Heart left ventricle (tissue), 16 donors: ENCODE results near the gene POU2AF2. TPM values are rescaled to one million over a fixed set of nuclear protein-coding genes. Genes with fewer than 3 reads are reported as not detected.

ENCODE experiments used
- ATAC-seq, 4 donors: fragments of 200-7000 bp; cut with Tn5 transposase; one replicate each; pipeline ENCODE4 v1.9.1; 2020 to 2022; ENCODE audit warnings: moderate library complexity in 4 of 4, mild to moderate bottlenecking in 3 of 4, moderate number of reproducible peaks in 1 of 4
- DNase-seq, 5 donors: peaks; one replicate each; pipeline ENCODE4 v3.0.0-alpha.2; 2020
- H3K27ac ChIP-seq, 12 donors: fragments of 200-600 bp; sonication (generic) in 4 of 12; one replicate each; pipeline versions ENCODE4 v1.5.0 to v1.8.0; 2016 to 2022; ENCODE audit warnings: mild to moderate bottlenecking in 2 of 12
- H3K27me3 ChIP-seq, 9 donors: fragments of 200-600 bp; sonication (generic) in 2 of 9; one replicate each; pipeline versions ENCODE4 v1.5.1 to v1.8.0; 2016 to 2022; ENCODE audit warnings: mild to moderate bottlenecking in 3 of 9
- H3K36me3 ChIP-seq, 9 donors: fragments of 200-600 bp; sonication (generic) in 2 of 9; one replicate each; pipeline versions ENCODE4 v1.5.0 to v1.8.0; 2018 to 2022; ENCODE audit warnings: mild to moderate bottlenecking in 2 of 9
- H3K4me1 ChIP-seq, 12 donors: fragments of 200-600 bp; sonication (generic) in 4 of 12; one replicate each; pipeline versions ENCODE4 v1.5.0 to v1.8.0; 2016 to 2022; ENCODE audit warnings: mild to moderate bottlenecking in 3 of 12
- H3K4me3 ChIP-seq, 12 donors: fragments of 200-600 bp; sonication (generic) in 4 of 12; one replicate each; pipeline versions ENCODE4 v1.5.0 to v1.8.0; 2017 to 2022; ENCODE audit warnings: mild to moderate bottlenecking in 9 of 12, moderate library complexity in 4 of 12
- H3K9me3 ChIP-seq, 12 donors: fragments of 200-600 bp; sonication (generic) in 4 of 12; one replicate each; pipeline versions ENCODE4 v1.5.0 to v1.8.0; 2016 to 2022; ENCODE audit warnings: mild to moderate bottlenecking in 1 of 12
- CTCF ChIP-seq, 12 donors: fragments of 200-600 bp; sonication (generic) in 4 of 12; IDR thresholded peaks; one replicate each; pipeline versions ENCODE4 v1.5.0 to v1.8.0; 2018 to 2022; ENCODE audit warnings: antibody characterized with exemption in 12 of 12, mild to moderate bottlenecking in 5 of 12
- POLR2A ChIP-seq, 2 donors: fragments of 450-650 bp; IDR thresholded peaks; one replicate each; pipeline ENCODE4 v1.6.1; 2017; ENCODE audit warnings: antibody characterized with exemption in 2 of 2, mild to moderate bottlenecking in 2 of 2, moderate library complexity in 2 of 2
- WGBS, 4 donors: extraction: QIAGEN DNeasy Blood & Tissue Kit in 2 of 4; methylation state at CpG; one replicate each; pipeline versions ENCODE4 v1.1.5 to v1.1.7; 2013 to 2018; 5-methylcytosine and 5-hydroxymethylcytosine counted together
- intact Hi-C, 10 donors: fragments of 100-400 bp; cut with DNase I; formaldehyde crosslinking; loops; one replicate each; pipeline versions ENCODE4 v1.11.1 to v1.14.2; 2022
- polyA plus RNA-seq, 2 donors: library from polyadenylated mRNA; stranded (reverse); fragments of 200-250 nt; gene quantifications; one replicate each; pipeline ENCODE4 v1.2.3, GENCODE V29; 2013
- total RNA-seq, 9 donors: library from RNA; depleted of rRNA in 2 of 9; stranded (reverse); fragments of >200 nt in 2 of 9; fragmentation: NEBNext Ultra II Directional in 3 of 9; extraction: Animal tissue kit (Norgen Biotek cat#: 25700) in 3 of 9; gene quantifications; one replicate each; pipeline versions ENCODE4 v1.1.0 to v1.2.4, GENCODE V29; 2016 to 2023
- donor health status: ischemic (EF 13 %, LVEDD 7.1; RV severe dilation, severe dysfunction).
- donor health status: healthy with polysubstance abuse.
- donor health status: DM: no; HTN: yes; CAD: no.
- donor health status: DM: no; HTN: no; CAD: no.
- donor health status: ischemic (EF 25% LVEDD 6.9; RV normal size, moderate dysfunction).
- donor health status: ischemic (EF 25% LVEDD 5.7; RV mildly dilated, moderate dysfunction).
- donor health status: healthy.
- donor health status: DM: yes; HTN: yes; CAD: no.
- donor health status: ischemic (EF 35%, LVEDD 5.7; RV mildly dilated, moderate dysfunction).
- donor health status: nonischemic (EF 11% LVEDD 7.7; RV severe dilation, severe dysfunction).
- donor health status: DM: yes; HTN: yes; CAD: no.
- donor health status: PGD.
- donor health status: ischemic (EF 29% LVEDD 5.4; RV normal size, mild dysfunction).
- donor health status: nonischemic (EF 23%, LVEDD 6.1; RV moderate dilation, normal function).

Gene POU2AF2
- total and polyA plus RNA-seq, 11 donors: not detected

- Histone ChIP-seq H3K27me3 (peaks cover 0 to 17% (median 3%) of the 10 kb centered on the region in 9 donors), H3K27ac (no peak overlapping the region), H3K4me1 (peaks cover 0 to 4% (median 0%) of the 10 kb centered on the region in 12 donors), H3K36me3 (no peaks in the 10 kb centered on the region), H3K9me3 (no peaks in the 10 kb centered on the region), H3K4me3 (no peak overlapping the region)
- TF ChIP-seq CTCF (IDR thresholded peaks at IDR 0.05): no peak
- DNase-seq: no peak
- intact Hi-C loops: no loop called here
- no peak for ATAC-seq
- 79 to 82% (median 81%) methylated on average over 3 of the region's 3 CpGs for WGBS, 4 donors
Measured at GRCh38 chr11:111307472-111308108, 62.1 kb downstream of the POU2AF2 start.

GRCh38 chr11:111308140-111308539 lies 62.6 kb downstream of the POU2AF2 start:
- Histone ChIP-seq H3K4me3 (no peak overlapping the region), H3K36me3 (no peaks in the 10 kb centered on the region), H3K9me3 (no peaks in the 10 kb centered on the region), H3K27ac (no peak overlapping the region), H3K4me1 (peaks cover 0 to 4% (median 0%) of the 10 kb centered on the region in 12 donors), H3K27me3 (peaks cover 0 to 17% (median 3%) of the 10 kb centered on the region in 9 donors)
- TF ChIP-seq POLR2A (IDR thresholded peaks at IDR 0.05) (no peak), CTCF (IDR thresholded peaks at IDR 0.05) (no peak)
- DNase-seq: peak in 2 of 5 donors; percentile 45 to 61
- 47 to 59% (median 53%) methylated on average over 7 of the region's 7 CpGs for WGBS, 4 donors
- intact Hi-C loops: no loop called here
- ATAC-seq: peak in 3 of 4 donors; percentile 49 to 72 (median 69)

- Histone ChIP-seq H3K4me1 (peaks cover 0 to 3% (median 0%) of the 10 kb centered on the region in 12 donors), H3K27me3 (peaks cover 0 to 16% (median 3%) of the 10 kb centered on the region in 9 donors), H3K9me3 (no peaks in the 10 kb centered on the region), H3K4me3 (no peak overlapping the region), H3K27ac (no peak overlapping the region), H3K36me3 (no peaks in the 10 kb centered on the region)
- WGBS, 4 donors: 73 to 79% (median 76%) methylated on average over 5 of the region's 5 CpGs
- ATAC-seq: no peak
- TF ChIP-seq CTCF (IDR thresholded peaks at IDR 0.05) (no peak), POLR2A (IDR thresholded peaks at IDR 0.05) (no peak)
- intact Hi-C loops: no loop called here
- DNase-seq: no peak
Measured at GRCh38 chr11:111309215-111309915, 63.8 kb downstream of the POU2AF2 start.

- H3K4me3 ChIP-seq: no peak overlapping the region
- WGBS, 4 donors: 57 to 82% (median 69%) methylated on average over 3 of the region's 3 CpGs
- no peaks in the 10 kb centered on the region for H3K36me3 ChIP-seq
- TF ChIP-seq CTCF (IDR thresholded peaks at IDR 0.05) (no peak), POLR2A (IDR thresholded peaks at IDR 0.05) (no peak)
- ATAC-seq: no peak
- intact Hi-C loops: no loop called here
- H3K4me1 ChIP-seq: peaks cover 0 to 3% (median 0%) of the 10 kb centered on the region in 12 donors
- no peak overlapping the region for H3K27ac ChIP-seq
- no peak for DNase-seq
- no peaks in the 10 kb centered on the region for H3K9me3 ChIP-seq
- peaks cover 0 to 16% (median 3%) of the 10 kb centered on the region in 9 donors for H3K27me3 ChIP-seq
Measured at GRCh38 chr11:111310088-111310487, 64.6 kb downstream of the POU2AF2 start.
